ENCODE measurements around the gene IRAG1.
A peak's percentile ranks its signal among the peaks of the same experiment; 100 is the strongest.

IRAG1 gene

DNA sequence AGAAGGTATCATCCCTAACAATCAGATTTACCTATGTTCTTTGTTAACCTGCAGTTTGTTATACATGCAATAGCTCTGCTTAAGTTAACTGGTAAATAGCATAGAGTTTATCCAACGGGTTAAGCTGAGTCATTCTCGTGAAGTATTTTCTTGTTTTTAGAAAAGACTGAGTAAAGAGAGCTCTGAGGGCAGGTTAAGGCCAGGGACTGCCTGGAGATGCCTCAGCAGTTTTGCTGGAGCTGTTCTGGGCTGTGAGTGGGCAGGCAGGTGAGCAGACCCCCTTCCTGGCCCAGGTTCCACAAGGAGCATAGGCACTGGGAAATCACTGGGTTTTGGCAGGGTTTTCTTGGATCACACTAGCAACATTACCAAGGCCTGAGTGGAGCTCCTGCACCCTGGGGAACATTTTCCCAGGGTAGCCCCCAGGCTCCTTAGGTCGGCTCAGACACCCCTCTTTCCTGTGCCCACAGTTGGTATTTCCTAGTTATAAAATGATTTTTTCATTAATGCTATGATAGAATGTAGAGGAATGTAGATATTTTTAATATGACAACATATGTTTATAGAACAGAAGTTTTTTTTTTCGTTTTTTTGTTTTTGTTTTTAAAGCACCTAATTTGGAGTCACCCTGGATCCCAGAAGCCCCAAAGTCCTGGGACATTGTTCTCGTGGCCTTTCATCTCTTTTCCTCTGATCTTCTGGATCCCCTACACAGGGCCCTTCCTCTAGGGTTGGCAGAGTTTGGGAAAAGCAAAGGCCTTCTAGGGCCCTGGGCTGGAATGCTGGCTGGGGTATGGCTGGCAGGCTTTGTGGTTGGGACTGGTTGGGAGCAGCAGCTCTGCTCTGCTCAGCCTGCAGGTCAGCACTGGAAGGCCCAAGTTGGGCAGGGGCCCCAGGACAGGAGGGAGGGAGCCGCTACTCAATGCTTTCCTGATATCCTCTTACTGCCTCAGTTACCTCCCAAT is 26.7 kb downstream of the IRAG1 start:
- DNase-seq, result no peak

DNA sequence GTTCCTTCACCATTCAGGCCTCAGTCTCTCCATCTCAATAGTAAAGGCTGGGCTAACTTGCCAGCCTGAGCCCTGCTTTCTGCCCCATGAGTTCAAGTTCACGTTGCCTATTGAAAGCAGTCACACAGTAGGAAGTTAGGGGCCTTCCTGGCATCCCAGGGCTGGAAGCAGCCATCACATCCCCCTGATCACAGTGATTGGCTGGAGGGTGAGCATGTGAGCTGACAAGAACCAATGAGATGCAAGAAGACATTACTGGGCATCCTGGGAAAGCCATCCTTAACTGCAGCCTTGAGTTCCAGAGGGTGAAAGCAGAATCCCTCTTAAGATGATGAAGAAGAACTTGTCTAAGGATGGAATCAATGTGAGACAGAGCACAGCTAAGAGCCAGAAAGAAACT is 29.1 kb downstream of the IRAG1 start:
- DNase-seq, result no peak

DNA sequence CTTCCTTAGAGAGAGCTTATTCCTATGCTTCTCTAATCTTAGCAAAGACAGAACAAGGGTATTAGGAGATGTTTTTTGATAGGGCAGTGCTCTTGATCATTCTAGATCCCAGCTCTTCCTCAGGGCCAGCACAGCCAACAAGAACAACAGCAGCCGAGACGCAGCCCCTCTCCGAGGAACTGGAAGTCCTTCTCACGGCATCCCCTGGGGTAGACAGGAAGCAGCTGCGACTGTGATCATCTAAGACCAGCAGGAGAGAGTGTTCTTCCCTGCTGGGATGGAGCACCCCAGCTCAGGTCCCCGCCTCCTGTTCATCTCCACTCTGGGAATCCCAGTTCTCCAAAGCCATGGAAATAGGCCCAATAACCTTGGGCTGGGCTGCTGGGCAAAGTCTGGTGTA is 29.6 kb downstream of the IRAG1 start:
- no peak for DNase-seq

DNA sequence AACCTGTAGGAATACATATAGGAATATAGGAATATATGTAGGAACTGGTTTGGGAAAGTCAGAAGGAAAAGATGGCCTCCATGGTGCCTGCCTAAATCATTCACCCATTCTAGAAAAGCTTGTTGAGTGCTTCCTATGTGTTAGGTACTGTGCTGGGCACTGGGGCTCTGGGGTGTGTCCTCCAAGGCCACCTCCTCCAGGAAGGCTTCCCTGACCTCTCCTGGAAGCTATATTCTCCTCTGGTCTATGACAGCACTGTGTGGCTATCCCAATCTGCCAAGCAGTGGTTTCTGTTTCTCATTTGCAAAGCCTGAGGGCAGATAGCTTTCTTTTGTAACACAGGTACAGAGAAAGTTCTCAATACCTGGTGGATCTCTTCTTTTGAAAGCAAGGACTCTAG is 30.2 kb downstream of the IRAG1 start:
- no peak for DNase-seq

DNA sequence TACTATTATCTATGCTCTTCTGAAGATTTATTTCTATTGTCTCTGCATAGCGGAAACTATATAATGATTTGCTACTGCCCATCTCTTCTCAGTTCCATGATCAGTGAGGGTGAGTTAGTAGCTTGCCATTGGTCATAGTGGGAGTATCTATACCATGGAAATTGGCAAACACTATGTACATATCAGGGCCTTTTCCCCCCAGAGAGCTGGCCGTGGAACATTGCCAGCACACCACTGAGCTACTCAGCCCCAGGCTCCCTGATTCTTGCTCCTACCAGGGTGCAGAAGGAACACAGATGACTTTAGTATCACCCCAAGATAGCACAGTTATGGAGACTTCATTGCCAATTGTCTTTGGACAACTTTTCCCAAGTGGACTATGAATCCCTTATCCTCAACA is 33.2 kb downstream of the IRAG1 start:
- DNase-seq, result no peak

- peak in 1 of 2 donors; percentile 26 for DNase-seq
These were observed 34.0 kb downstream of the IRAG1 start for GRCh38 chr11:10659339-10660216.

DNA sequence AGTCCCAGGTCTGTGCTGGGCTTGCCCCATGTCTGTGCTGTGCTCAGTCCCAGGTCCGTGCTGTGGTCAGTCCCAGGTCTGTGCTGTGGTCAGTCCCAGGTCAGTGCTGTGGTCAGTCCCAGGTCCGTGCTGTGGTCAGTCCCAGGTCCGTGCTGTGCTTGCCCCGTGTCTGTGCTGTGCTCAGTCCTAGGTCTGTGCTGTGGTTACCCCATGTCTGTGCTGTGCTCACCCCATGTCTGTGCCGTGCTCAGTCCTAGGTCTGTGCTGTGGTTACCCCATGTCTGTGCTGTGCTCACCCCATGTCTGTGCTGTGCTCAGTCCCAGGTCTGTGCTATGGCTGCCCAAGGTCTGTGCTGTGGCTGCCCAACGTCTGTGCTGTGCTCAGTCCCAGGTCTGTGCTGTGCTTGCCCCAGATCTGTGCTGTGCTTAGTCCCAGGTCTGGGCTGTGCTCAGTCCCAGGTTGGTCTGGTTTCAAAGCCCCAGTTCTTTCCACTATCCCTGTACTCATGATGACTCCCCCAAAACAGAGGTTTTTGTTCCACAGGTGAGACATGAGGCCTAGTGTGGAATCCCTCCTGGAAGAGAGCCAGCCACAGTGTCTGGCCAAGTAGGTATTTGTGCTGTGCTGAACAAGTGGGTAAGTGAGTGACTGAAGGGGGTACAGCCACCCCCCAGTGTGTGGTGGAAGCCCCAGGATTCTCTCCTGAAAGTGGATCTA is 34.8 kb downstream of the IRAG1 start:
- DNase-seq, result no peak

DNA sequence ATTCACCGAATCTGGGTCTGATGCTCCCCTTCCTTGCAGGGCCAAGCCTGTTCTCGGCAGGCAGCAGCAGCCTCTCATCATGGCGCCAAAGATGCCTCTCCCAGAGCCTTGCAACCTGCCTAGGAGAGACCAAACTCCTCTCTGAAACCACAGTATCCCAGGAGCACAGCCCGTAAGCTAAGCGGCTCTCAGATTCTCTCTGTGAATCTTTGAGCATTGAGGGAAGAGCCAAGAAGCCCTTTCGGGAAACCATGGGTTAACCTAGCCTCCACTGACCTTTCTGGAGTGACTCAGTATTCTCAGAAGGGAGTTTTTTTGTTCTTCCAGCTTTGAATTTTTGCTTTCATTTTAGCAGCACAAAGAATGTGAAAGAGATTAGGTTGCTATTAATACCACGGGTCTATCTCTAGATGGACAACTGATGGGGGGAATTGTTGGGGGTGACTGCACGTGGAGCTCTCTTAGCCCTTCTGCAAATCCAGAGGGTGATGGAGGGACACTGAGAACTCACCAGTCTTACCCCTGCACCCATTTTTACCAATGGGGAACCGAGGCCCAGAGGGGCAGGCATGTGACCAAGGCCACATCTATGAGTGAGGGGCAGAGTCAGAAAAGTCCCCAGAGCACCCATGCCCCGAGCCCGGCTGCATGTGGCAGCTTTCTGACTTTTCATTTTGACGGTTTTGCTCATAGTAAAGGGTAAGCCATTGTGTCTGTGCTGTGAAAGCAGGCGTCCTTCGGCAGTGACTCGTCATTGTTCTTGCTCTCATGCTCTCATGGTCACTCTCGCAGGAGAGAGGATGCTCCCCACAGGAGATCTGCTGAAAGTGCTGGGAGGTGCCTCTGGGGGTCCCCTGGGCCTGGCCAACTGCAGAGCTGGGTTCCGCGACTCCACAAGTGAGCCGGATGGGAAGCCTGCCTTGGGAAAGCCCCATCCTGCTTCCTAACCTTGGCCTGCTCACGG is 36.0 kb downstream of the IRAG1 start:
- DNase-seq, result no peak

- no peak for DNase-seq
These were observed 37.5 kb downstream of the IRAG1 start for GRCh38 chr11:10655943-10656576.

GRCh38 chr11:10655227-10655626 is 38.3 kb downstream of the IRAG1 start:
- no peak for DNase-seq

DNA sequence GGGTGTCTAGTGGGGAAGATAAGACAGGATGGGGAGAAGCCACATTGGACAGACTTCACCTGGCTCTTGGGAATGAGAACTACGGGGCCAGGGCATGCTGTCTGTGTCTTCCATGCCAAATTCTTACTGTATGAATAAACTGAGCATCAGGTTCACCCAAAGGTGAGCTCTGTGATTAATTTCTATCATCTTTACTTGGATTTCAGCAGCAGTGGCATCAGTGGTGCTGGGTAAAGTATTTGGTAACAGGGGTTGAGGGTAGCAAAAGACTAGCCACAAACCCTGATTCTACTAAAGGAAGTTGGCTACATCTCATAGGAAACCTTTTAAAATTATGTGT is 38.8 kb downstream of the IRAG1 start:
- no peak for DNase-seq

DNA sequence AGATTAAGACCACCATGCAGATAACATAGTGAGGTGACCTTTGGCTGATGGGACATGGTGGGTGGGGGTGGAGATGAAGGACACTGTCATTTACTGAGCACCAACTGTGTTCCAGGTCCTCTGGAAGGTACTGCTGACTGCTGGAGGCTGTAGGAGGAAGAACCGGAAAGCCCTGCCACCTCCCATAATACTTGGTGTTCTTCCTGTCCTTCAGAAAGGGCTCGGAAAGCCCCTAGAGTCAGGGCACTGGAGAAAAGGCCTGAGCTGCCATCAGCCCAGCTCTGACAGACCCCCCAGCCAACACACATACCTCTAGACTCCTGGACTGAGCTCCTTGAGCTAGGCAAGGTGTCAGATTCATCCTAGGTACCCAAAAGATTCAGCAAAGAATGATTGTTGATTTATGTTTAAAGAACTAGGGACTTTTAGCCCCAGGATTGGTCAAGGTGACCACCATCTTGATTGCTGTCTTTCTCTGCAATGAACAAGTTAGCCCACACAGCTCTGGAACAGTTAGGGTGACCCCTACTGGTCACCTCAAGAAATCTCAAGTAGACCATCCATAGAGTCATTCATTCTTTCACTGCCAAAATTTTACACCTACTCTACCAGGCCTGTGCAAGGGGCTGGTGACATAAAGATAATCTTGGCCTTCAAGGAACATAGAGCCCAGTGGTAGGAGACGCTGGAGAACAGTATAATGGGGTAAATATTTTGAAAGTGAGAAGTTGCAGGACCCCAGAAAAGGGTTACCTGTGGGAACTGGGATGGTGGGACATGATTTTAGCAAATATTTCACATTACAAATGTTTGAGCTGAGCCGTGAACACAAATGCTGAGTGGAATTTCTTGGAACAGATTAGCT is 39.4 kb downstream of the IRAG1 start:
- peak; percentile 58 to 66 for DNase-seq

DNA sequence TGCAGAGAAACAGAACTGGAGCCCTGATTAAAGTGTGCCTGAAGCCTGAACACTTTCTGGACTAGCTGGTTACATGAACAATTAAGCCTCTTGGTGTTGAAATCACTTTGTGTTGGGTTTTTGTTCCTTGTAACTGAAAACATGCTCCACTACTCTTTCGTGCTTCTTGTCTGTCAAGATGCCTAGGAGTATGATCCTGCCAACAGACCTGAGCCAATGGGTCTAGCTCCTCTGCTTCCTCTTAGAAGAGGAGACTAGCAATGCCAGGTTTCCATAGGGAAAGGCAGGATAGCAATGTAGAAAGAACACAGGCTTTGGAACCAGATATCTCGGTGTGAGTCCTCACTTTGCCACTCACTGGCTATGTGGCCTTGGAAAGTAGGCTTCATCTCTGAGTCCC is 40.3 kb downstream of the IRAG1 start:
- no peak for DNase-seq

DNA sequence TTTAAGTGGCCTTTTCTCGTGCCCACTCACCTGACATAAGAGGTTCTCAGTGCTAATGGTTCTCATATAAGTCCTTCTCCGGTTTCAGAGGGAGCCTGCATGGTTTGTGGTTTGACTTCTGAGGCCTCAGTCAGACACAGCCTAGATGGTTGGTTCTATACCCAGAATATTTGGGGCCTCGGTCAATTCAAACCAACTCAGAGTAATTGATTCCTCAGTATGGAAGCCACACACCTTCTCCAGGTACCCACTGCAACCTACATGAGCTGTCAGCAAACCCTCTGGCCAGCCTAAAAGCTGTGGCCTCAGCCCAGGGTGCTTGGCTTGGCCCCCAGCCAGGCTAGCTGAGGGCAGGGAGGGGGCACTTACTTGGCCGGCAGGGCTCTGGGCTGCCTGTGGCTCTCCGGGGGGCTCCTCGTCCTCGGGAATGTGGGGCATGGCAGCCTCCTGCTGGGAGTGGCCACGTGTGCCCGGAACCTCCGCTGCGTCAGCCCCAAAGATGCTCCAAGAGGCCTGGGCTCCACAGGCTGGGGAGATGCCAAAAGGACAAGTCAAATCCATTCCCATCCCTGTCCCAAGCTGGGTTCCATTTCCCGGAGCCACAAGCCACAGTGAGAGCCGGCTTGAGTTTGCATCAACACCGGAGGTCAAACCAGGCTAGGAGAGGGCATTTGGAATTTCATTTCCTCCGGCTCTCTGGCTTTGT is 41.7 kb downstream of the IRAG1 start:
- DNase-seq, result no peak

- DNase-seq, result no peak
These were observed 42.9 kb downstream of the IRAG1 start for GRCh38 chr11:10650630-10651029.

- DNase-seq, result no peak
These were observed 43.4 kb downstream of the IRAG1 start for GRCh38 chr11:10650166-10650565.

DNA sequence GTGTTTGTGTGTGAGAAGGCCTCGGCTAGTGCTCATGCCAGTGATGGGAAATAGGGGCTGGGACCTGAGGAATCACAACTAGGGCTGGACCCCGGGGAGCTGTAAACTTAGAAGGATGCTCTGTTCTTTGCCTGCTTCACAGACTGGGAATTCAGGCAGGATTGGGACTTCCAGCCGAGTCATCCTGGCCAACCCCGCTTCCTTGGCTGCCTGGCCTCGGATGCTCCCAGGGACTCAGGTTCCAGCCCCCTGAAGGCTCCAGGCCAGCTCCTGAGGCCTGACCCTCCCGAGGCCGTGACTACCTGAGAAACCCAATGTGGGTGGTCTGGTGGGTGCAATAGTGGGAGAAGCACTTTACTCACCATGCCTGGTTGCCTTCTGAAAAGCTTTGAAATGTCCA is 44.7 kb downstream of the IRAG1 start:
- no peak for DNase-seq

DNA sequence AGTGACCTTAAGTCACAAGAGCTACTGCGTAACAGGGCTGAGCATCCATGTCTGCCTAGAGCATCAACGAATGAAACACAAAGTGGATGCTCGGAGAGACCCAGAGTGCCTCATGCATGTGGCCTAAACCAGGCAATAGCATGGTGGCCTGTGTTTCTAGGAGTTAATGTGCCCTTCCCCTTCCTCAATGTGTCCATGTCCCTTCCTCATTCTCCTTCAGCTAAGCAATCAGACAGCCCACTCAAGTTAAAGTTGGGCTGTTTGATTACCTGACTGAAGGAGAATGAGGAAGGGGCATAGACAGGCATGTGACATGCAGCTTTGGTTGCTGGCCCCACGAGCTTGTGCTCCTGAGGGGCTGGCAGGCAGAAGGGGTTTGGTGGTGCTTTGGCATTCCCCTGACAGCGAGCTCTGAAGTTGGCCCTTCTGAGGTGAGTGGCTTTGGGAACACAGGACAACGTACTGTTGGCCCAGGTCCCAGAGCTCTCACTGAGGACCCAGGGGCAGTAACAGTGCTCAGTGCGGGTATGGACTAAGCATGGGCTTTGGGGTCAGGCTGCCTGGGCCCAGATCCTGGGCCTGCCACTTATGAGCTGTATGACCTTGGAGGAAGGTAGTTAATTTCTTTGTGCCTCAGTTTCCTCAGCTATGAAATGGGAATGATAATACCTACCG is 46.7 kb downstream of the IRAG1 start:
- no peak for DNase-seq

DNA sequence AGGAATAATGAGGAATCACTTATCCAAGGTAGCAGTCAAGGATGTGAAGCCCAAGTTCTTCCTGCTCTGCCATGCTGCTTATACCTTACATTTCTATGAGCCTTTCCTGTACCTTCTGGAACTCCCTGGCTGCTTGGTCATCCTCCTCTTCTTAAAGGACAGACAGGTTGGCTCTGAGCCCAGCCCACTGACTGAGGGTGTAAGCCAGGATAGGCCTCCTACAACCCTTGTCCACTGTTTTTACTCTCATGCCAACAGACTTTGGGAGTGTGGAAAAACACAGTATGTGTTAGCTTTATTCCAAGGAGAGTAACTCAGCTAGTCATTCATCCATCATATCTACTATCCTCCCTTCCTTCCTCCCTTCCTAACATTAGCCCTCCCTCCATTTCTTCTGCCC is 47.5 kb downstream of the IRAG1 start:
- no peak for DNase-seq
